Posterior cingulate gyrus (tissue), 11 donors: ENCODE measurements around the gene TBC1D24.

ENCODE experiments used
- DNase-seq, 10 donors: peaks; one replicate each; pipeline versions ENCODE4 v3.0.0 to v3.0.0-alpha.2; 2020 to 2021; ENCODE audit warnings: mixed read lengths in 3 of 10
- intact Hi-C: fragments of 100-400 bp; cut with DNase I; formaldehyde crosslinking; loops from one replicate; pipeline ENCODE4 v1.15.1; 2023

TBC1D24 gene

DNA sequence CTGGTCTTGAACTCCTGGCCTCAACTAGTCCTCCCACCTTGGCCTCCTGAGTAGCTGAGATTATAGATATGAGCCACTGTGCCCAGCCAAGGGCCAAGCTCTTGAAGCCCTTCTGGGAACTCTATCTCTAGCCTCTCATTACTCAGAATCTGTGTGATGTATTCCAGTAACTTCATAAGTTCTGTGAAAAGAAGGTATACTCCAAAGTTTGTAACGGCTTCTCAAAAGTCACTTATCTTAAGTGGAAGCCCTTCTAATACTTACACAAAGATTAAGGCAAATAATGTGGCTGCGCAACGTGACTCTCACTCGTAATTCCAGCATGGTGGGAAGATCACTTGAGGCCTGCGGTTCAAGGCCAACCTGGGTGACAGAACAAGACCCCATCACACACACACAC is 19.7 kb downstream of the TBC1D24 start:
- no peak for DNase-seq
- intact Hi-C loops: no loop called here

DNA sequence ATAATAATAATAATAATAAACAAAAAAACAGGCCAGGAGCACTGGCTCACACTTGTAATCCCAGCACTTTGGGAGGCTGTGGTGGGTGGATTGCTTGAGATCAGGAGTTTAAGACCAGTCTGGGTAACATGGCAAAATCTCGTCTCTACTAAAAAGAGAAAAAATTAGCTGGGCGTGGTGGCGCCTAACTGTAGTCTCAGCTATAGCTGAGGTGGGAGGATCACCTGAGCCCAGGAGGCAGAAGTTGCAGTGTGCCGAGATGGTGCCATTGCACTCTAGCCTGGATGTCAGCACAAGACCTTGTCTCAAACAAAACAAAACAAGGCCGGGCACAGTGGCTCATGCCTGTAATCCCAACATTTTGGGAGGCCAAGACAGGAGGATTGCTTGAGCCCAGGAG is 20.1 kb downstream of the TBC1D24 start:
- DNase-seq: no peak
- intact Hi-C loops: no loop called here

DNA sequence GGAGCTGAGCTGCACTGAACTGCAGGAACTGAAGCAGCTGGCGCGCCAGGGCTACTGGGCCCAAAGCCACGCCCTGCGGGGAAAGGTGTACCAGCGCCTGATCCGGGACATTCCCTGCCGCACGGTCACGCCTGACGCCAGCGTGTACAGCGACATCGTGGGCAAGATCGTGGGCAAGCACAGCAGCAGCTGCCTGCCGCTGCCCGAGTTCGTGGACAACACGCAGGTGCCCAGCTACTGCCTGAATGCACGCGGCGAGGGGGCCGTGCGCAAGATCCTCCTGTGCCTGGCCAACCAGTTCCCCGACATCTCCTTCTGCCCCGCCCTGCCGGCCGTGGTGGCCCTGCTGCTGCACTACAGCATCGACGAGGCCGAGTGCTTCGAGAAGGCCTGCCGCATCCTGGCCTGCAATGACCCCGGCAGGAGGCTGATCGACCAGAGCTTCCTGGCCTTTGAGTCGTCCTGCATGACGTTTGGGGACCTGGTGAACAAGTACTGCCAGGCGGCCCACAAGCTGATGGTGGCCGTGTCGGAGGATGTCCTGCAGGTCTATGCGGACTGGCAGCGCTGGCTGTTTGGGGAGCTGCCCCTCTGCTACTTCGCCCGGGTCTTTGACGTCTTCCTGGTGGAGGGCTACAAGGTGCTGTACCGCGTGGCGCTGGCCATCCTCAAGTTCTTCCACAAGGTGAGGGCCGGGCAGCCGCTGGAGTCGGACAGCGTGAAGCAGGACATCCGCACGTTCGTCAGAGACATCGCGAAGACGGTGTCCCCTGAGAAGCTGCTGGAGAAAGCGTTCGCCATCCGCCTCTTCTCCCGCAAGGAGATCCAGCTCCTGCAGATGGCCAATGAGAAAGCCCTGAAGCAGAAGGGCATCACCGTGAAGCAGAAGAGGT is 21.5 kb downstream of the TBC1D24 start:
- intact Hi-C loops: no loop called here
- no peak for DNase-seq

DNA sequence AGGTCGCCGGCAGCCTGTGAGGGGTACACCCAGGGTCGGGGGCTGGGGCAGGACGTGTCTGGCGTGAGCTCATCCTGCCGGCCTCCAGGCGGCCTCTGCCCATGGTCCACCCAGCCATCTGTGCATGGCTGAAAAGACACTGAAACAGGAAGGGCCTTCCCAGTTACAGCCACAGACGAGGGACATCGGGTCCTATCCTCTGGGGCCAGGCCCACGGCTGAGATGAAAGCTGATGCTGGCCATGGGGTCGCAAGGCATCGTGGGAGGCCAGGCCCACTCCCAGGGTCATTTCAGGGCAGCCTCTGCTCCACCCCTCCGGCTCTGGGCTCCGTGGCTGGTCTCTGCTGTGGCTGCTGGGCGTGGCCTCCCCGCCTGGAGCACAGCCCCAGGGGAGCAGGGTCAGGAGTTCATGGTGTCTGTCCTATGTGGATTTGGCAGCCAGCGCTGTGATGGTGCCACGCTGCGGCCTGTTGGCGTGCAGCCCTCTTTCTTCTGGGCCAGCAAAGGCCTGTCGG is 22.2 kb downstream of the TBC1D24 start:
- DNase-seq: no peak
- intact Hi-C loops: no loop called here

DNA sequence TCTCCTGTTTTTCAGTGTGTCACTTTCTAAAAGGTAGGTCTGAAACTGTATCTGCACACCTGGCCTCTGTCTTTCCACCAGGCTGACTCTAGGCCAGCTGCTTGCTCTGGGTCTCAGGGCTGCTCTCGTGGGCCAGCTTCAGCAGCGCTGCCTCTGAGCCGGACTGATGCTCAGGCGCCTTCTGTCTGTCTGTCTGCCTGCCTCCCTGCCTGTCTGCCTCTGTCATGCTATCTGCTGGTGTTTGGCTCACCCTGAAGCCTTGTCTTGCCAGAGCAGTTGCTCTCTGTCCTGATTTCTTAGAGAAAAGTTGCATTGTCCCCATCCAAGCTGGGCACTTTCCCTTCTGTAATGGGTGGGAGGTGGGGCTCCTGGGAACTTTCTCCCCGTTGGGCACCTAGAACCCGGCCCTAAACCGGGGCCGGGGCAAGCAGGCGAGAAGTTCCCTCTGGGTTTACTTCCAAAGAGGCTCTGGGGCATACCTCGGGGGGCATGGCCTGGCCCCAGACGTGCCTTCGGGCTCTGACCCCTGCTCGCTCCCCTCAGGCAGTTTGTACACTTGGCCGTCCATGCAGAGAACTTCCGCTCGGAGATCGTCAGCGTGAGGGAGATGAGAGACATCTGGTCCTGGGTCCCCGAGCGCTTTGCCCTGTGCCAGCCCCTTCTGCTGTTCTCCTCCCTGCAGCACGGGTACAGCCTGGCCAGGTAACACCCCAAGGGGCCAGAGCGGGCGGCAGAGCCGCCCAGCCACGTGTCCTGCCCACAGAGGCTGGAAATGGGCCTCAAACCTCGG is 23.0 kb downstream of the TBC1D24 start:
- DNase-seq: no peak
- intact Hi-C loops: no loop called here

DNA sequence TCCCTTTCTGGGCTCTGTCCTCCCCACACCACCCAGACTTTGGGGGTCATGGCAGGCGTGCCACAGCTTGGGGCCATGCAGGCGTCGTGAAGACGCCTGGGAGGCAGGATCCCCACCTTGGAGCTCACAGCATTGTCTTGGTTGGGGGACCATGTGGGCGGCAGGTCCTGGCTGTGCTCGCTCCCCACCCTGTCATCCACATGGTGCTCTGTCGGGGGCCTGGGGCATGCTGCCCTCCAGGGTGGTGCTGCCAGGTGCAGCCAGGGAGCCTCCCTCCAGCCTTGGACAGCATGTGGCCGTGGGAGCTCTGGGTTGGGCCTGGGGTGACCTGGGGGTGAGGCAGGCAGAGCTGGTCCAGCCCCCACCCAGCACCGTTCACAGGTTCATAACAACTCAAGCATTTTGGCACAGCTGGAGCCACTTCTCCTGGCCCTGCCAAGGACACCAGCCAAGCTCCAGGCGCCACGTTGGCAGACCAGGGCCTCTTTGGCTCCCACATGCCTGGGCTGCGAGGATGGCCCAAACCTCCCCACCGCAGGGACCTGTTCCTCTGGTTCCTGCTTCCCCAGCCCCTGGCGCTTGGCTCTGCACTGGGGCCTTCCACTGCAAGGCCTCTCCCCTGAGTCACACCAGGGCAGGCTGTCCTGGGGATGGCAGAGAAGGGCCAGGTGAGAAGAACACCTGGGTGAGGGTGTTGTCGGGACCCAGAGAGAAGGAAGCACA is 23.8 kb downstream of the TBC1D24 start:
- no peak for DNase-seq
- intact Hi-C loops: no loop called here

DNA sequence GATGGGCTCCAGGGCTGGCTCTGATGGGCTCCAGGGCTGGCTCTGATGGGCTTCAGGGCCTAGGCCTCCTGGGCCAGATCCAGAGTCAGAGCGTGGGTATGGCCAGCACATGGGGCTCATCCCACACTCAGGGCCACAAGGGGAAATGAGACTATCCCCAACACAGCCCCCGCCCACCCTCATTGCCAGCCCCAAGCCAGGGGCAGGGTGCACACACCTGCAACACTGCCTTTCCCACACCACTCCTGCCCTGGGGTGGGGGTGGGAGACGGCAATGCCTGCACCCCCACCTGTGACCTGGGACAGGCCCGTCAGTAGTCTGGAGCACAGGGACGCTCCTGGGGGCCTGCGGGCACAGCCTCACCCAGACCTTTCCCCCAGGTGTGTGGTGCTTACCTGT is 24.5 kb downstream of the TBC1D24 start:
- intact Hi-C loops: no loop called here
- DNase-seq: no peak

DNA sequence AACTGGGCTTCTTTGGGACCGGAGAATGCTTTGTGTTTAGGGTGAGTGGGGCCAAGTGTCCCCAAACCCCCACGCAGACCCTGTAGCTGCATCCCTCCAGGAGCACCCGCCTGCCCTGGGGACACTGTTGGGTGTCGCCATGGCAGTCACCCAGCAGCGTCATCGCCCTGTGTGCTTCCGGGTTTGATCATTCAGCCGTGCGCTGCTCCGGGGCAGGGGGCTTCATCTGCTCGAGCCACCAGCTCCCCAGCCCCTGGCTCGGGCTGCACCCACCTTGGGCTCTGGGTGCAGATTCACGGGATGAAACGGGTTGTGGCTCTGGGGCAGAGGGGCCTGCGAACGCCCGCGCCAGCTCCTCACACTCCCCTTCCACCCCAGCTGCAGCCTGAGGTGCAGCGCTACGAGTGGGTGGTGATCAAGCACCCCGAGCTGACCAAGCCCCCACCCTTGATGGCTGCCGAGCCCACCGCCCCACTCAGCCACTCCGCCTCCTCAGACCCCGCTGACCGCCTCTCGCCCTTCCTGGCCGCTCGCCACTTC is 25.0 kb downstream of the TBC1D24 start:
- intact Hi-C loops: no loop called here
- DNase-seq: no peak

DNA sequence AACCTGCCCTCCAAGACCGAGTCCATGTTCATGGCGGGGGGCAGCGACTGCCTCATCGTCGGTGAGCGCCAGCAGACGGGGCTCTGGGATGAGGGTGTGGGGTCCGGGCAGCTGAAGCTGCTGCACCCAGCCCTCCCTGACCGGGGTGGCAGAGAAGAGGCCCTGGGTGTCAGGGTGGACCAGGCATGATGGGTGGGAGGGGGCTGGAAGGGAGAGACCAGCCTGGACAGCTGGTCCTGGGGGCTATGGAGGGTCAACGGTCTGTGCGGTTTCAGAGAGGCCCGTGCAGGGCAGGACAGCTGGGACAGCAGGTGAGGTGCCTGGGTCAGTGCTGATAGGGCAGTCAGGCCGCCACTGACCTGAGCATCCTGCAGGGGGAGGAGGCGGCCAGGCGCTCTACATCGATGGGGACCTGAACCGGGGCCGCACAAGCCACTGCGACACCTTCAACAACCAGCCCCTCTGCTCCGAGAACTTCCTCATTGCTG is 25.5 kb downstream of the TBC1D24 start:
- intact Hi-C loops: no loop called here
- no peak for DNase-seq

DNA sequence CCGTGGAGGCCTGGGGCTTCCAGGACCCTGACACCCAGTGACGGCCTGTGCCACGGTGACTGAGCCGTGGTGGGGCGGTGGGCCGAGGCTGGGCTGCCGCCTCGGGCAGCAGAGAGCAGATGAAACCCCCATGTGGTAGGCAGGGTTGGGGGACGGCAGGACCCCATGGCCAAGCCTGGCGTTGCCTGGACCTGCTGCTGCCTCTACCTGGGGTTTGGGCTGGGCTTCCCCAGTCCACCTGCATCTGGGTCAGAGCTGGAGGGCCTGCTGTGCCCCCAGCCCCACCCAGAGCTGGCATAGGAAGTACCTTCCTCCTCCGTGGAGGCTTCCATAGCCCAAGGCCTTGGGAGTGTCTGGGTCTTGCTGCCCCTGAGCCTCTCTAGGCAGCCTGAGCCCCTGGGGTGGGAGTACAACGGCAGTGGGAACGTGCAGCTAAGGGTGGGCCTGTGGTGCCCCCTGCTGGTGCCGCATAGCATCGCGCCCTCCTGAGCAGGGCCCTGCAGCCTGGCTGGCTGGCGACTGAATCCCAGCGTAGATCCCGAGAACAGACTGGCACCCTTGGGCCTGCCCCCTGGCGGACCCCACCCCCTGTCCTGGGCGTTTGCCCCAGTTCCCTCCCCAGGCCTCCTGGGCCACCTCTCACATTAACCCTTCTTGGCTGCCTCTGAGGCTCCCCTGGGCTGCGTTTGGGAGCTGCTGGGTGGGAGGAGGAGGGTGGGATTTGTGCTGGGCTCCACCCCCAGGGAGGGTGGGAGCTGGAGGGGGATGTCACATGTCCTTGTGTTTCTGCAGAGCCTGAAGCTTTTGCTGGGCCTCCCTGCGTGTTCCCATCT is 26.2 kb downstream of the TBC1D24 start:
- intact Hi-C loops: loop anchor here (1.0 kb wide), 2 partner anchors 72 to 161 kb away; partner anchors contain the start of genes ABCA3 and CCNF
- peak; percentile 81 to 98 (median 88) for DNase-seq

DNA sequence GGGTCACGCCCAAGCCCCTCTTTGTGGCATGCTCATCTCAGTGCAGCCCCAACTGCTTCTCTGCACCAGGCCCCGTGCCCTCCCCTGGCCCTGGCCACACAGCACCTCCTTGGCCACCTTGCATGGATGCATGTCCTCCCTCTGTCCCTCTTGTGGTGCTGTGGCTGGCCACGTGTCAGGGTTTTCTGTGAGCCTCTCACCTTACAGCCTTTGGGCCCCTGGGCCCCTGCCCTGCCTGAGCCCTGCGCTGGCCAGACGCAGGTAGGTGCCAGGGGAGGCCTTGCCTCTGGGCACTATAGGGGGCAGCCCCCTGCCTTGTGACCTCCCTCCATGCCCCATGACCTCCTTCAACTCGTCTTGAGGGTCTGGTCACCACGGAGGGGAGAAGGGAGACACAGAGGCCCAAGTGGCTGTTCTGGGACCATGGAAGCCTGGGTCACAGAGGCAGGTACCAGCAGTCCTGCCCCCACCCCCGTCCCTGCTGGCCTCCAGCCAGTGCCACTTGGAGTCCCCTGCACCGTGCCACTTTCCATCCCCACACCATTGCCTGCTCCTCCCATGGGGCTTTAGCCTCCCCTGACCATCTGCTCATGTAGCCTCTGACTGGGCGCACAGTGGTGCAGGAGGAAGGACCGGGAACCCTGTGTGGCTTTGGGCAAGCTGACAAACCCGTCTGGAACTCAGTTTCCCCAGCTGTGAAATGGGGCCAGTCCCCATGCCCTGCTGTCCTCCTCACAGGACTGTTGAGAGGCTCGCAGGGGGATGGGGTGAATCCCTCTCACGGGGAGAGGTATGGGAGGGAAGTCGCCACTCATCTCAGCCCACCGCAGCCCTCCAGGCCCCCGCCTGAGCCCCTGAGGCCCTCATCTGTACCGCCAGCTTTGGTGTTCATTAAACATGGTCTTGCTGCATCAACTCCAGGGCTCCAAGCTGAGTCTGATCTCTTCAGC is 27.3 kb downstream of the TBC1D24 start:
- intact Hi-C loops: loop anchor here (1.0 kb wide), 2 partner anchors 73 to 162 kb away; partner anchors contain the start of genes ABCA3 and CCNF

DNA sequence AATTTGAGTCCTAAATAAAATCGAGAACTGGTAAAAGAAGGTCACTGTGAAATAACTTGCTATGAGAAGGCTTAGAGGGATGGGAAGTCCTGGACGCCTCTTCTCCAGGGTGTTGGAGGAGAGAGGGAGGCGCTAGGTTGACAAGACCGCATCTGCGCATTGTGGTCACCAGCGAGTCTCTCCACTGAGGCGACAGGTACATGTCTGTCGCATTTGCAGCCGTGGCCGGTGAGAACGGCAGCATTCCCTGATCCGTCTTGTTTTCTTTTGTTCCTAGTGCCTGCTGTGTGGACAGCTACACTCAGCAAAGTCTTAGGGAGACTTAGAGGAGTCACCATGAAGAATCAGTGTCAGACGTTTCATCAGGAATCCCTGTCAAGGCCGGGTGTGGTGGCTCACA is 30.8 kb downstream of the TBC1D24 start:
- DNase-seq: no peak
- intact Hi-C loops: no loop called here

More for the DNA sequence above, 27.3 kb downstream of the TBC1D24 start:
- DNase-seq: no peak

DNA sequence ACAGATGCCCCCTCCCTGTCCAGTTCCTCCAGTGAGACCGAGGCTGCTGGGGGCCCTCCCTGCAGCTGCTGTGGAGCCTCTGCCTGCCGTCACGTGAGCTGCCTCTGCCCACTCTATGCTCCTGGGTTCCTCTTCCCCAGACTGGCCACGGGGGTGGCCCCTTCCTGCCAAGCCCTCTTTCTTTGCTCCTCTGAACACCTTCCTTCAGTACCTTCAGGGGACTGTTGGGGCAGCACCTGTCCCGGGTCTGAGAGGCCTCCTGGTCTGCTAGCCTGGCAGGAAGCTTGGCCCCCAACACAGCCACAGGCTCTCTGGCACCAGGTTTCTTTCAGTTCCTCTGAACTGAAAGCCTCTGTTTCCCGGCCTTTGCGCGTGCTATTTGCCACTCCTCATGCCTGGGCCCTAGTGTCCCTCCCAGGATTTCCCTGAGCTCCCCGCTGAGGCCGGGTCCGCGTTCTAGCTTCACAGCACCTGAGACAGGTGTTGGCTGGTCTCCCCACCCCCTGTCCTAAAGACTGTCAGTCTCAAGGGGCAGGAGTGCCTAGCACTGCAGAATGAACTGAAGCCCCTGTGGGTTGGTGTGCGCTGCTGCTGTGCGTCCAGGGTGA is 32.2 kb downstream of the TBC1D24 start:
- intact Hi-C loops: no loop called here
- peak in 1 of 10 donors; percentile 84 for DNase-seq

DNA sequence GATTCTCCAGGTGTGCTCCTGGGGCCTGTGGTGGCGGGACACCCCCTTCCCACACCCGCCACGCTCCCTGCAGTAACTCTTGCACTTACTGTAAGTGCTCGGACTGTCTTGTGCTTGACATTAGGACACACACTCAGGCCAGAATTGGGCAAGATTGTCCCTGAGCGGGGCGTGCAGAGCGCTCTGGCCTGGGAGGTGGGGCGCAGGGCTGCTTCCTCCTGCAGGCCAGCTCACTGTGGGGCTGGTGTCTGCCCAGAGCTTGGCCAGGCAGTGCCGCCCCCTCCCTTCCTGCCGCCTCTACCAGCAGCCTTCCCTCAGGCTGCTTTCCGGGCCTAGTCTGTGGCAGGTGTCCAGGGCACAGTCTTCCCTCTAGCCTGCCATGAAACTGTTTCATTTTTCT is 32.7 kb downstream of the TBC1D24 start:
- intact Hi-C loops: no loop called here
- DNase-seq: peak in 1 of 10 donors; percentile 85

DNA sequence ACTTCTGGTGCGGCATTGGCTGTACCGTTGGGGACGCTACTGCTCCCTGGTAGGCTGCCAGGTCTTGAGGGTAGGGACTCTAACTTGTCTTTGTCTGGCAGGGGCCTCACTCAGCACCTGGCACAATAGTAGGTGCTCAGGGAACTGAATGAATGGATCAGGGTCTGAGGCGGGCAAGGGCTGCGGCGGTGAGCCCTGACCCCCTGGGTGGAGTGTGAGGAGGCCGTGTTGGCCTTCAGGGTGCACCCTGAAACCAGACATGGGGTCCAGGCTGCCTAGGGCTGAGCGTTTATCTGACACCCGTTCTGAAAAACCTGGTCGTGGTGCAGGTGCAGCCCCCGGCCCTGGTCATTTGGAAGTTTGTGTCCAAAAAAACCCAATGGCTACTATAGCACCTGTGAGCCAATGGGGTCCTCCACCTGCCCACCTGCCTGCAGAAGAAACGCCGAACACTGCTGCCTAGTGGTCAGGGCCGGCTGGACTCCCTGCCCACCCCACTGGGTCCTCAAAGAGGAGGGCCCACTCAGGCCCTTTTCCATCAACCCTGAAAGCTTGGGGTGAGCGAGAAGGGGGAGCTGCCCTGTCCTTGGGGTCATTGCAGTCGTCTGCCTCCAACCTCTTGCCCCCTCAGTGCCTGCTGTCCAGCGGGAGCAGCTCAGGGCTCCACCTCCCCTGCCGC is 33.9 kb downstream of the TBC1D24 start:
- intact Hi-C loops: no loop called here
- DNase-seq: no peak

DNA sequence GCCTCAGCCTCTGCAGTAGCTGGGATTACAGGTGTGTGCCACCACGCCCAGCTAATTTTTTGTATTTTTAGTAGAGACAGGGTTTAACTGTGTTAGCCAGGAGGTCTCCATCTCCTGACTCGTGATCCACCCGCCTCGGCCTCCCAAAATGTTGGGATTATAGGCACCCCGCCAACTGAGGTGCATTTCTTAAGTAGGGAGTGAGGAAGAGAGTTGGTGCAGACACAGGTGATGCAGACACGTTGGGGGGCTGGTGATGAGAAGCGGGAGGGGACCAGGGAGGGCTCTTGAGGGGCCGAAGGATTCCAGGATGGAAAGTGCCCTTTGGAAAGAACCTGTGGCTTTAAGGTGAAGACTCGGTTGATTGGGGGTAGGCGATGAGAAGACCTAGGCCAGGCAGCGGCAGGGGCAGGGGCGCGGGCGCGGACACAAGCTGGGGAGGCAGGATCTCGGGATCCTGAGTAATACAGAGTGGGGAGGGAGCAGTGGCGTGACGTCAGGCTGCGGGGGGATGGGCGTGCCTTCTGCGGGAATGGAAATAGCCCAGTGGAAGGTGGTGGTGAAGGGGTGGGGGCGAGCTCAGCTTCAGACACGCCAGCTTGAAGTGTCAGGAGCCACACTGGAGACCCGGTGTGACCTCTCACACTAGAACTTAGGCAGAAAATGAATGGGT is 36.3 kb downstream of the TBC1D24 start:
- DNase-seq: peak in 8 of 10 donors; percentile 47 to 96 (median 80)
- intact Hi-C loops: no loop called here
